HG02870 (cell line): ENCODE measurements around the gene GRM4.

Experiments used
- ATAC-seq: cut with Tn5 transposase; IDR thresholded peaks from one replicate; pipeline ENCODE4 v1.9.1; 2021; ENCODE audit warnings: mild to moderate bottlenecking, moderate library complexity; ENCODE audit not compliant: unreplicated experiment

Gene GRM4

GRCh38 chr6:33983721-33984465 is 162.0 kb downstream of the GRM4 start:
- no peak for ATAC-seq

DNA sequence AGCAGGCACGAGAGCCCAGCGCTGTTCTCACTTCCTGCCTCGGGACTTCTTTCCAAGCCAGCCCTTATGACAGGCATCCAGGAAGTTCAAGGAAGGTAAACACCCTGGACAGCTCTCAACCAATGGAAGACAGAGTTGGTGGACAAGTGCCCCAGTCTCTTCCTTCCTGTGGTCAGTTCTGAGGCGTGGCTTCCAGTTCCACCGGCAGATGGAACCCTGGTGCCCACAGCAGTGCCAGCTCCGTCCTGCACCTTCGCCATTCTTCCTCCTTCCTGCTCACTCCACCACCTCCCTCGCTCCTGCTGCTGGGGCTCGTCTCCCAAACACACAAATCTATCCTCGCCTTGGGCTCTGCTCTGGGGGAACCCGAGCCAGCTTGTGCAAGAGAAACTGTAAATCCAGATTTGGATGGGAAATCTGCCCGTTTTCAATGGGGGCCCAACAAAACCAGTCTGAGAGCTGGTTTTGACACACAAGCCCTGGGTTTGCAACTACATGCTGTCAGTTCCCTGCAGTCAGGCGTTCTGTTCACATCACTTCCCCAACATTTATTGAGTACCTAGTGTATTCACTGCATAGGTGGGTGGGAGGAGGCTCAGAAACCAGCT is 162.7 kb downstream of the GRM4 start:
- no peak for ATAC-seq

DNA sequence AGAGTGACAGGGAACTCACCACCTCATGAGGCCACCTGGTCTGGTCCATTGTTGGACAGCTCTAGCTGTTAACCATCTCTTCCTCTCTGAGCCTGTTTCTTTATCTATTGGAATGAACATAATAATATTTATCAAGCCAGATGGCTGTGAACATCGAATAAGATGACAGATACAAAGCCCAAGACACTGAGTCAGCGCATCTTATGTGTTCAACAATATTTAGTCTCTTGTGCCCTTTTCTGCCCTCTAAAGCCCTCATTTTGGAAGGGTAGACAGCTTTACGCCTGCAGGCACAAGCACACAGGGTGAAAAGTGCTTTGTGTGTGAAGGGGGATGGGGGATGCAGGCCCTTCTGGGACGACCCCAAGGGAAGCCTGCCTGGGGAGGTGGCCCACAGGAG is 164.0 kb downstream of the GRM4 start:
- no peak for ATAC-seq

GRCh38 chr6:33981421-33981820 is 164.5 kb downstream of the GRM4 start:
- no peak for ATAC-seq

DNA sequence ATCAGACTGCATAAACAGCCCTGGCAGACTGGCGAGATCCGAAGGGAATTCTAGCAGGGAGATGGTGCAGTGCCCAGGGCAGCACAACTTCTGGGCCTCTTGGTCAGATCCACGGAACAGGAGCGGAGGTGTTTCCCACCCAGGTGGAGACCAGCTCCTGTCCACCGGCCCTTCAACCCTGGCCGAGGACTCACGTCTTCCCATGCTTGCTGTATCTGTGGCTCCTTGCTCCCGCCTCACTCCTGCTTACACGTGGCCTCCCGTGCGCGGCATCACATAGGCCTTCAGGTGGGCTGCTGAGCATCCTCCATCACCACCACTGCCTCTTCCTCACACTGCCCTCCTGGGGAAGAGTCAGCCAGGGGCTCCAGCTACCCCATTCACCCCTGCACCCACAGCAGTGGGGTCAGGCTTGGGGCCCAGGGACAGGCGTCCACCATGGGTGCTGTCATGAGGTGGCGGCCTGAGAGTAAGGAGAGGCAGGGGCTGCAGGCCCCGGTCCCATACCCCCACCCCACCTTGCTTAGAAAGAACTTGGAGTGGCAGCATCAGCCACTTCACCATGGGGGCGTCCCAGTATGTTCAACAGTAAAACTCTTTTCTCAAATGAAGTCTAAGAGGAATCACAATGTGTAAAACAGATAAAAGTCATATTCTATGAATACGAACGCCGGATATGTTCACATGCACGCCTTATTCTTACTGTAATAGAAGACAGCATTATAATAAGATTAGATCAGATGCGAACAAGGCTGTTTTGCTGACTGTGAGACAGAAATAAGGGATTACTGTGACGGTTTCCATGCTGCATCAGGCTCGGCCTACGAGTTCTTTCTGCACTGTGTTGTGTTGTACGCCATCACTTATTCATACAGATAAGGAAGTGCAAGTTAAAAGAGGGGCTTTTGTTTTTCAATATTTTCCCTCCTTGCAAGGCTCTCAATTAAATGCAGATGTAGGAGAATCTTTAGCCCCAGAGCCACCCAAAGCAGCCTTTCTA is 165.4 kb downstream of the GRM4 start:
- ATAC-seq: no peak

DNA sequence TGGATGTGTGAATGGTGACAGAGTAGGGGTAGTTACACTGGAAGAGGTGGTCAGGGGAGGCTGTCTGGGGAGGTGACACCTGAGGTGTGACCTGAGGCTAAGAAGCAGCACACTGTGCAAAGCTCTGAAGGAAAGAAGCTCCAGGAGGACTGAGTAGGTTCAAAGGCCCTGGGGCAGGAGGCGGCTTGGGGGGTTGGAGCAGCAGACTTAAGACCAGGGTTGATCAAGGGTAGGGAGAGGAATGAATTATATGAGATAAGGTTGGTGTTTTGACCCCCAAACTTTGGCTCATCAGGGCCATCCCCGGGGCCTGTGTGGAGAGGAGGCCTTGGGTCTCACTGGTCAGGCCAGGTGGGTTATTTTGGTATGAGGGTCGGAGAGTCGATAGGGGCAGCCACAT is 166.1 kb downstream of the GRM4 start:
- no peak for ATAC-seq

DNA sequence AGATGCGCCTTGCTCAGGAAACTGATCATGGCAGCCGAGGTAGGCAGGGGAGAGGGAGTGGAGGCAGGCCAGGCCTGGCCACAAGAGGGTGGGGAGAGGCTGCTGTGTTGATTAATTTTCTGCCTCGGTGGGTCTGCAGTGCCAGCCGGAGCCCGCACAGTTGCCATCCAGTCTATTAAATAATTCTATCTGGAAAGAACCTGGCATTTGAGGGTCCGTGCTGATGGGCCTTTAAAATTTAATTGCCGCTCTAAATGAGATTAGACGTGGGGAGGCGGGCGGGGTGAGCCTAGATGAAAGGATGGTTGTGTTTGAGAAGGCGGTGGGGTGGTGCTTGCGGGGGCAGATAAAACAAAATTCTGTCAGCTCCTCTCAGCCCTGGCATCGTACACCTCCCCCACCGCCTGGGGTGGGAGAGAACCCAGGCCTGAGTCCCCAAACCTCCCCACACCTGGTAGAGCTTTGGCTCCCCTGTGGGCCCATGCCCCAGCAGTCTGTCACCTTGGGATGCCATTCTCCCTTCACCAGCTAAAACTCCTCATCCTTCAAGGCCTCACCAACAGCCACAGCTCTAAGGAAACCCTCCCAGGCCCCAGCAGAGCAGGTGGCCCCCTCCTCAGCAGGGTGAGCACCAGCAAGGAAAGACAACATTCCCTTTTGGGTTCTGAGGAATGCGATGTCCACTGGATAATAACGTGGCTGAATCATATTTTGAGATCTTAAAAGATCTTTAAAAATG is 167.3 kb downstream of the GRM4 start:
- no peak for ATAC-seq

GRCh38 chr6:33977606-33978411 is 168.1 kb downstream of the GRM4 start:
- ATAC-seq: no peak

DNA sequence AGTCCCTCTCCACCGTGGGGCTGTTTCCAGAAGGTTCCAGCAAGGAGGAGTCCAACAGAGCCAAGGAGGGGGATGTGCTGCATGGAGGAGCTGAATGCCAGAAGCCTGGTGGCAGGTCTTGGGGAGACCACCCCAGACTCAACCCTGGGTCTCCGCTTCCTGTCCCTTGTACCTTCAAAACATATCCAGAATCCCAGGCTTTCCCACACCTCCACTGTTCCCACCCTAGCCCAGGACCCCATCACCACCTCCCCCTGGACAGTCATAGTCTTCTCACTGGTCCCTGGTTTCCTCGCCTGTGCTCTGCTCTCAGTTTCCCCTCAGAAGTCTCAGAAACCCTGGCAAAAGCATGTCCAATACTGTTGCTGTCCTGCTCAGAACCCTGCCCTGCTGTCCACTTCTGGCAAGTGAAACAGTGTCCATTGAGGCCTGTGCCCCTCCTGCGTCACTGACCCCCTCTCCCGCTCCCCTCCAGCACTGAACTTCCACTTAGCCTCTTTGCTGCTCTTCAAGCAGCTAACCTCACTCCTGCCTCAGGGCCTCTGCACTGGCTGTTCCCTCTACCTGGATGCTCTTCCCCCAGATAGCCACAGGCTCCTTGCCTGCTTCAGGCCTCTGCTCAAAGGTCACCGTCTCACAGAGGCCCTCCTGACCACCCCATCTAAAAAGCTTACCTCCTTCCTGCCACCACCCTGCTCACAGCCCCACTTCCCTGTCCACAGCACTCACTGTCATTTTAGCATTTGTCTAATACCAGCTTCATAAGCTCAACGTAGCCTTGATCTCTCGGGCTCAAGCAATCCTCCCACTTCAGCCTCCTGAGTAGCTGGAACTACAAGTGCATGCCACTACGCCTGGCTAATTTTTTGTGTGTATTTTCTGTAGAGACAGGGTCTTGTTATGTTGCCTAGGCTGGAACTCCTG is 169.2 kb downstream of the GRM4 start:
- no peak for ATAC-seq

GRCh38 chr6:33975661-33976436 is 170.0 kb downstream of the GRM4 start:
- no peak for ATAC-seq

GRCh38 chr6:33974471-33974870 is 171.4 kb downstream of the GRM4 start:
- ATAC-seq: no peak

- no peak for ATAC-seq
Measured at GRCh38 chr6:33974030-33974429, 171.9 kb downstream of the GRM4 start.

DNA sequence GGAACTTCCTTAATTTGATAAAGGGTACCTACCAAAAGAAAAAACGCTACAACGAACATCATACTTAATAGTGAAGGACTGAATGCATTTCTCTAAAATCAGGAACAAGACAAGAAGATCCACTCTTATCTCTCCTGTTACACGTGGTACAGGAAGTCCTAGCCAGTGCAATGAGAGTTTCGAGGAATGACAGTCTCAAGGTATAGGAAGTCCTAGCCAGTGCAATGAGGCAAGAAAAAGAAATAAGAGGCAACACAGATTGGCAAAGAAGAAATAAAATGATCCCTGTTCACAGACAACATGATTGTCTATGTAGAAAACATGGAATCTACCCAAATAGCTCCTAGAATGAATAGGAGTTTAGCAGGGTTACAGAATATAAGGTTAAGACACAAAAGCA is 174.3 kb downstream of the GRM4 start:
- ATAC-seq: no peak
